Caco-2 (cell line): Measurements from ENCODE around the gene KRT80. TPM values are rescaled to one million over a fixed set of nuclear protein-coding genes. Genes with fewer than 3 reads are reported as not detected.

Experiments used
- BruUV-seq: library from RNA; stranded (reverse); fragments of 400-500 nt; replicated peaks from 2 replicates; lab custom pipeline; 2021; lab: Mats Ljungman, UMichigan
- CTCF ChIA-PET: fragments of 300-600 bp; sonication (Branson Sonifier 250); formaldehyde crosslinking; loops from one replicate; lab custom pipeline; 2022; ENCODE audit warnings: antibody characterized with exemption; lab: Charles Lee
- POLR2A ChIA-PET: fragments of 300-600 bp; sonication (Branson Sonifier 250); formaldehyde crosslinking; loops from one replicate; lab custom pipeline; 2022; ENCODE audit warnings: antibody characterized with exemption; lab: Charles Lee
- DNase-seq, 2 experiments: peaks; one replicate each; pipeline versions ENCODE4 v3.0.0 to v3.0.0-alpha.2; 2020 to 2022
- H3K27me3 ChIP-seq: replicated peaks from 2 replicates; pipeline ENCODE4 v1.6.0; 2011; ENCODE audit warnings: low read length; ENCODE audit not compliant: control insufficient read depth, insufficient read depth
- H3K36me3 ChIP-seq: 2 replicates; pipeline ENCODE4 v1.5.1; 2011; ENCODE audit warnings: low read length; ENCODE audit not compliant: control insufficient read depth, insufficient read depth
- H3K4me1 ChIP-seq: fragments of 250-450 bp; sonication (Bioruptor Pico); 2 replicates; pipeline ENCODE4 v1.5.1; 2020; ENCODE audit warnings: mild to moderate bottlenecking
- H3K4me3 ChIP-seq: 2 replicates; pipeline ENCODE4 v1.5.1; 2011; ENCODE audit warnings: low read depth, mild to moderate bottlenecking, control low read depth, low read length
- H3K9me3 ChIP-seq: fragments of 250-450 bp; sonication (Bioruptor Pico); 2 replicates; pipeline ENCODE4 v1.5.1; 2020; ENCODE audit warnings: mild to moderate bottlenecking, moderate library complexity
- H3K27ac Mint-ChIP-seq: one replicate; pipeline ENCODE4 v1.8.0; 2022; ENCODE audit warnings: mixed read lengths; ENCODE audit not compliant: unreplicated experiment
- H3K27me3 Mint-ChIP-seq: one replicate; pipeline ENCODE4 v1.8.0; 2022; ENCODE audit warnings: mixed read lengths; ENCODE audit not compliant: insufficient read depth, unreplicated experiment
- H3K36me3 Mint-ChIP-seq: one replicate; pipeline ENCODE4 v1.8.0; 2022; ENCODE audit warnings: mild to moderate bottlenecking, mixed read lengths; ENCODE audit not compliant: insufficient read depth, unreplicated experiment
- H3K4me1 Mint-ChIP-seq: one replicate; pipeline ENCODE4 v1.8.0; 2022; ENCODE audit warnings: low read depth, mixed read lengths; ENCODE audit not compliant: unreplicated experiment
- H3K4me3 Mint-ChIP-seq: one replicate; pipeline ENCODE4 v1.8.0; 2022; ENCODE audit warnings: mild to moderate bottlenecking, moderate library complexity, mixed read lengths; ENCODE audit not compliant: unreplicated experiment
- H3K9me3 Mint-ChIP-seq: one replicate; pipeline ENCODE4 v1.8.0; 2022; ENCODE audit warnings: mixed read lengths; ENCODE audit not compliant: unreplicated experiment
- intact Hi-C: fragments of 100-400 bp; cut with micrococcal nuclease; formaldehyde crosslinking; loops from one replicate; pipeline ENCODE4 v1.10.0; 2022; ENCODE audit not compliant: unreplicated experiment
- total RNA-seq: library from RNA; stranded (reverse); gene quantifications from 2 replicates; pipeline ENCODE4 v1.2.3, GENCODE V29; 2022
- TF ChIP-seq, protein P1 (sequence below), 2 experiments: fragments of 200-600 bp in 1 of 2; IDR thresholded peaks; 1 replicate in 1 of 2; 2 replicates in 1 of 2; pipeline versions ENCODE4 v1.5.1 to v1.8.0; 2011 to 2022; ENCODE audit warnings: antibody characterized with exemption in 1 of 2, control low read depth in 1 of 2, inconsistent platforms in 1 of 2, low read depth in 1 of 2, low read length in 1 of 2, mild to moderate bottlenecking in 1 of 2, moderate library complexity in 1 of 2; ENCODE audit not compliant: insufficient read depth in 1 of 2, severe bottlenecking in 1 of 2, unreplicated experiment in 1 of 2

Gene KRT80
- total RNA-seq, 1 experiment from 2014 or later: 0.29 TPM

GRCh38 chr12:52162981-52163380 is 28.8 kb downstream of the KRT80 start:
- no TSS peak for BruUV-seq
- TF ChIP-seq, protein P1, sequence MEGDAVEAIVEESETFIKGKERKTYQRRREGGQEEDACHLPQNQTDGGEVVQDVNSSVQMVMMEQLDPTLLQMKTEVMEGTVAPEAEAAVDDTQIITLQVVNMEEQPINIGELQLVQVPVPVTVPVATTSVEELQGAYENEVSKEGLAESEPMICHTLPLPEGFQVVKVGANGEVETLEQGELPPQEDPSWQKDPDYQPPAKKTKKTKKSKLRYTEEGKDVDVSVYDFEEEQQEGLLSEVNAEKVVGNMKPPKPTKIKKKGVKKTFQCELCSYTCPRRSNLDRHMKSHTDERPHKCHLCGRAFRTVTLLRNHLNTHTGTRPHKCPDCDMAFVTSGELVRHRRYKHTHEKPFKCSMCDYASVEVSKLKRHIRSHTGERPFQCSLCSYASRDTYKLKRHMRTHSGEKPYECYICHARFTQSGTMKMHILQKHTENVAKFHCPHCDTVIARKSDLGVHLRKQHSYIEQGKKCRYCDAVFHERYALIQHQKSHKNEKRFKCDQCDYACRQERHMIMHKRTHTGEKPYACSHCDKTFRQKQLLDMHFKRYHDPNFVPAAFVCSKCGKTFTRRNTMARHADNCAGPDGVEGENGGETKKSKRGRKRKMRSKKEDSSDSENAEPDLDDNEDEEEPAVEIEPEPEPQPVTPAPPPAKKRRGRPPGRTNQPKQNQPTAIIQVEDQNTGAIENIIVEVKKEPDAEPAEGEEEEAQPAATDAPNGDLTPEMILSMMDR (IDR thresholded peaks at IDR 0.05; ENCODE audit: insufficient read depth in 1 of 2, low read depth in 1 of 2, low read length in 1 of 2, severe bottlenecking in 1 of 2, unreplicated experiment in 1 of 2): no peak
- no peak for DNase-seq
- no peaks in the 10 kb centered on the region for H3K36me3 Mint-ChIP-seq
- Histone ChIP-seq H3K4me3 (no peak overlapping the region), H3K27me3 (no peaks in the 10 kb centered on the region), H3K9me3 (no peaks in the 10 kb centered on the region), H3K4me1 (peaks cover 21% of the 10 kb centered on the region), H3K36me3 (no peaks in the 10 kb centered on the region)
- no peak overlapping the region for H3K27ac Mint-ChIP-seq
- intact Hi-C loops: no loop called here
- H3K27me3 Mint-ChIP-seq: no peaks in the 10 kb centered on the region
- ChIA-PET POLR2A (no interaction called here), CTCF (no interaction called here)
- no peaks in the 10 kb centered on the region for H3K9me3 Mint-ChIP-seq
- no peak overlapping the region for H3K4me3 Mint-ChIP-seq
- peaks cover 13% of the 10 kb centered on the region for H3K4me1 Mint-ChIP-seq

DNA sequence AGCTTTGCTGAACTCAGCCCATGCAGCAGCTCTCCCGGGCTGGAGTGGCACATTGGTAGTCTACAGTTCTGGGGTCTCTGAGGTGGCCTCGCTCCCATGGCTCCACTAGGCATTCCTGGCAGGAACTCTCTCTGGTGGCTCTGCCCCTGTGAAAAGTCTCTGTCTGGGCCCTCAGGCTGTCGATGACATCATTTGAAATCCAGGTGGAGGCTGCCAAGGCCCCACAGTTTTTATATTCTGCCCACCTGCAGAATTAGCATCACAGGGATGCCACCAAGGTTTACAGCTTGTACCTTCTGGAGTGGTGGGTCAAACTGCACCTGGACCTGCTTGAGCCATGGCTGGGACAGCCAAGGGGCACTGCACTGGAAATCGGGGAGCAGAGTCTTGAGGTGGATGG is 31.6 kb downstream of the KRT80 start:
- TF ChIP-seq, protein P1 (IDR thresholded peaks at IDR 0.05; ENCODE audit: insufficient read depth in 1 of 2, low read depth in 1 of 2, low read length in 1 of 2, severe bottlenecking in 1 of 2, unreplicated experiment in 1 of 2): no peak
- intact Hi-C loops: no loop called here

DNA sequence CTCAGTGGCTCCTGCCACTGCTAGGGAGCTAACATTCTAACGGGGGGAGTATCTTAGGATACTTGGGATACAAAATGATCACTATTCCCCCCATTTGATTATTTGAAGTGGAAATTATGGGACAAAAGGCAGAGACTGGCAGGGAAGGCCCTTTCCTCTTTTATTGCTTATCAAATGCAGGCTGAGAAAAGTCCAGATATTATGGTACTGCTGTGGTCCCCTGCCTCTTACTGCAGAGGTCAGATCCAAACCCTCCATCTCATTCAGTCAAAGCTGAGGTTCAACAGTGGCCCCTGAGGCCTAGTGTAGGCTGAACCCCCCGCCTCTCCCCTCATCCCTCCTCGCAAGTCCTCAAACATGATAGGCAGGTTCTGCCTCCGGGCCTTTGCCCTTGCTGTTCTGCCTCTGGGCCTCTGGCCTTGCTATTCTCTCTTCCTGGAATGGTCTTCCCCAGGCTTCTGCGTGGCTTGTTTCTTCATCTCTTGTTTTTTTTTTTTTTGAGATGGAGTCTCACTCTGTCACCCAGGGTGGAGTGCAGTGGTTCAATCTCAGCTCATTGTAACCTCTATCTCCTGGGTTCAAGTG is 34.2 kb downstream of the KRT80 start:
- ChIA-PET POLR2A (no interaction called here), CTCF (interaction anchor here (0.6 to 2.3 kb wide), 7 partner anchors 94 to 387 kb away, joined by 3 to 21 read pairs (median 6); partner anchors contain the start of gene KRT85)
- Mint-ChIP-seq H3K27me3 (no peaks in the 10 kb centered on the region), H3K27ac (no peak overlapping the region), H3K4me3 (no peak overlapping the region), H3K36me3 (no peaks in the 10 kb centered on the region), H3K4me1 (no peaks in the 10 kb centered on the region), H3K9me3 (no peaks in the 10 kb centered on the region)
- BruUV-seq: no TSS peak
- Histone ChIP-seq H3K36me3 (no peaks in the 10 kb centered on the region), H3K27me3 (no peaks in the 10 kb centered on the region), H3K4me3 (no peak overlapping the region), H3K9me3 (no peaks in the 10 kb centered on the region), H3K4me1 (peaks cover 5% of the 10 kb centered on the region; the same call in 1 of the 2 replicates)
- no peak for DNase-seq
- TF ChIP-seq, protein P1 (IDR thresholded peaks at IDR 0.05; ENCODE audit: insufficient read depth in 1 of 2, low read depth in 1 of 2, low read length in 1 of 2, severe bottlenecking in 1 of 2, unreplicated experiment in 1 of 2): no peak
- intact Hi-C loops: loop anchor here (2.0 to 5.0 kb wide), 2 partner anchors 150 to 423 kb away; no protein-coding TSS in a partner anchor

More for the DNA sequence above, 31.6 kb downstream of the KRT80 start:
- Mint-ChIP-seq H3K4me1 (peaks cover 10% of the 10 kb centered on the region), H3K27me3 (no peaks in the 10 kb centered on the region), H3K9me3 (no peaks in the 10 kb centered on the region), H3K36me3 (no peaks in the 10 kb centered on the region), H3K4me3 (no peak overlapping the region), H3K27ac (no peak overlapping the region)
- BruUV-seq: no TSS peak
- CTCF ChIA-PET: no interaction called here
- no peaks in the 10 kb centered on the region for H3K36me3 ChIP-seq
- H3K27me3 ChIP-seq: no peaks in the 10 kb centered on the region
- no peaks in the 10 kb centered on the region for H3K9me3 ChIP-seq
- H3K4me3 ChIP-seq: no peak overlapping the region
- H3K4me1 ChIP-seq: peaks cover 19% of the 10 kb centered on the region
- DNase-seq: no peak
- POLR2A ChIA-PET: no interaction called here
